Stimulated activated CD4-positive, alpha-beta T cell treated with anti-CD3 and anti-CD28 coated beads, TNF-alpha, amount 100 ng/mL, for 24 hours (primary cell): ENCODE measurements around the gene HERC2.

Source experiments
- DNase-seq, 3 experiments: peaks; one replicate each; pipeline ENCODE4 v3.0.0-alpha.2; 2020; ENCODE audit warnings: low read depth in 3 of 3

Gene HERC2

GRCh38 chr15:28113394-28114113, 208.4 kb downstream of the HERC2 start:
- no peak for DNase-seq

DNA sequence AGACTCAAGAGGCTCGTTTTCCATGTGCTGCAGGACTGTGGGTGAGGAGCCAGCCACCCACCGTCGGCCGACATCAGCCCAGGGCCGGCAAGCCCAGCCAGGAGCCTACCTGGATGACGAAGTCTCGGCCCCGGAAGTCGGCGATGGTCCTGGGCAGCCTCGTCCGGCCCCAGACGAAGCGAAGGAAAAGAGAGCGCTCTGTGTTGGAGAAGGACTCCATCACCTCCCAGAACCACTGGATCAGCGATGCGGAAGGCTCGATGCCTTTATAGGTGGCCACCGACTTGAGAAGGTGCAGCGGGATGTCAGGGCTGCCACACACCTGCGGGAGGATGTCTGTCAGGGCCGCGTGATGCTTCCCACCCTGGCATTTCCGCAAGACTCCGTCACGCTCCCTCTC, 209.0 kb downstream of the HERC2 start:
- no peak for DNase-seq

DNA sequence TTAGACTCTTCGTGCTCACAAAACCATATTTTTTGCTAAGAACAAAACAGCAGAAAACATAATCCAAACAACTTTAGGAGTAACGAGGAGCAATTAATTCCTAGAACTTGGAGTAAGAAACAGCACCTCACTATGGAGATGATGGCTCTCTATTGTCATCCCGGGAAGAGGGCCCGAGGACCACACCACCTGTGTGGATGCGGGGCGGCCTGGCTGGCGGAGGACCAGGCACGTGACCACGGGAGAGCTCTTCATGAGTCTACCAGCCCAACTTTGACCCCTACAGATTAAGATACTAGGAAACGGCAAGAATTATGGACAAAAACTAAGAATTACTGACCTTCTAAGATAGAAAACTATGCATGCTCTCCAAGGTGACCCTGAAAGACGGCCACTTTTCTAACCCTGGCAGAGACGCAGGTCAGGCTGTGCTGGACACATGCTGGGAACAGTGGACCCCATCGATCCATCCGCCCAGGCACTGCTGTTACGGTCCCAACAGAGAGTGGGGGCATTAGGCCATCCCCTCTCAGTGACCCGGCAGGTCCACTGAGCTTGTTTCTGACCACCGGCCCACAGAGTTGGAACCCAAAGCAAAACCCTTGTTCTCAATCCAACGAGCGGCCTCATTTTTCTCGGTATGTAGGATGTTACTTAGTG, 209.7 kb downstream of the HERC2 start:
- no peak for DNase-seq

GRCh38 chr15:28111543-28111942, 210.4 kb downstream of the HERC2 start:
- DNase-seq: no peak

GRCh38 chr15:28110481-28110881, 211.5 kb downstream of the HERC2 start:
- no peak for DNase-seq

GRCh38 chr15:28109626-28110455, 212.1 kb downstream of the HERC2 start:
- DNase-seq: no peak

DNA sequence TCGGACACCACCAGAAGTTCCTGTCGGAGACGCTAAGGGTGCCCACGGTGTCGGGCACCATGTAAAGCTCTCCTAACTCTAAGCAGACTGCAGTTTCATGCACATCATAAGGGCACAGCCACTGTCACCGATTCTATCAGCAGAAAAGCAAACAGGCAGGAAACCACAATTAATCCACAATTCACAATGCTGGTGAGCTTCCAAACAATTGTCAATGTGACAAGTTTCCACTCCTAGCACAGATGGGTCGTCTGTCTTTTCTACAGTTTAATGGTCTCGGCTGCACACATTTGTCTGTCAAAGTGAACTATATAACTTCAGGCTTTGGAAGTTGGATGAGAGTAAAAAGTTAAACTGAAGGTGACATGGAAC, 214.1 kb downstream of the HERC2 start:
- DNase-seq: no peak

- DNase-seq: peak in 1 of 3 experiments; percentile 24
Observed at GRCh38 chr15:28107111-28107903, 214.7 kb downstream of the HERC2 start.

- DNase-seq: peak in 1 of 3 experiments; percentile 21
Observed at GRCh38 chr15:28106294-28107110, 215.5 kb downstream of the HERC2 start.

DNA sequence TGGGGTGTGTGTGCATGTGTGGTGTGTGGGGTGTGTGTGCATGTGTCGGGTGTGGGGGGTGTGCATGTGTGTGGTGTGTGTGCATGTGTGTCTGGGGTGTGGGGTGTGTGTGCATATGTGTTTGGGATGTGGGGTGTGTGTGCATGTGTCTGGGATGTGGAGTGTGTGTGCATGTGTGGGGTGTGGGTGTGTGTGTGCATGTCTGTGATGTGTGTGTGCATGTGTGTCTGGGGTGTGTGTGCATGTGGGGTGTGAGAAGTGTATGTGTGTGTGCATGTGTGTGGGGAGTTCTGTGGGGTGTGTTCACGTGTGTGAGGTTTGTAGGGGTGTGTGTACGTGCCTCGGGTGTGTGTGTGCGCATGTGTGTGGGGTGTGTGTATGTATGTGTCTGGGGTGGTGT, 216.2 kb downstream of the HERC2 start:
- DNase-seq: no peak

GRCh38 chr15:28105224-28105791, 216.7 kb downstream of the HERC2 start:
- DNase-seq: no peak

DNA sequence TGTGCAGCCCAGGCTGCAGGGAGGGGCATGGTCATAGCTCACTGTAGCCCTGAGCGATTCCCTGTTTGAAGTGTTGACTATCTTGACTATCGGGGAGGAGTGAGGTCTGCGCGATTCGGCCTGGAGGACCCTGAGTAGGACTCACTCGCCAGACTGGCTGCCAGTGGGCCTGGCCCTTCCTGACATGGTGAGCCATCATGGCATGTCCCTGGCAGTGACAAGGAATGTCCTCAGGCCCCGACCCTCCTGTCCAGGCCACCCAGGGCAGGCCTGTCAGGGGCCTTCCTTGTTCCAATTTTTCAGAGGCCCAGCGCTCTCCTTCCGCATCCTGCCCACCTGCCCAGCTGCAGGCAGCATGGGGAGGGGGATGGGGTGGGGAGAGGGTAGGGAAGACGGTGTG, 217.7 kb downstream of the HERC2 start:
- DNase-seq: no peak

DNA sequence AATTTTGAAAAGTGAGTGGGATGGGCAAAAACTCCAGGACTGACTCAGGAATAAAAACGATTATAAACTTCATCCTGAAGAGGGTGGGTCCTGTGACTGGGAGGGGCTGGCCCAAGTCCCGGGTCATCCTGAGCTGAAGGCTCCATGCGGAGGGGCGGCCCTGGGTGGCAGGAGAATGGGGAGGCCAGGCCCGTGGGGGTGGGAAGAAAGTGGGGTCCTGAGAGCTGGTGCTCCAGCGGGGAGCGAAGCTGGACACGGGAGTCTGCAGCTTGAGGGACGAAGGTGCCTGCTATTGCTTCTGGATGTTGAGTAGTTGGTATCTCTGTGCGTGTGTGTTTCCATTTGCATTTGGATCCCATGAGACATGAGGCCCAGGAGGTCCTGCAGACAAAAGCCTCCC, 218.1 kb downstream of the HERC2 start:
- no peak for DNase-seq

DNA sequence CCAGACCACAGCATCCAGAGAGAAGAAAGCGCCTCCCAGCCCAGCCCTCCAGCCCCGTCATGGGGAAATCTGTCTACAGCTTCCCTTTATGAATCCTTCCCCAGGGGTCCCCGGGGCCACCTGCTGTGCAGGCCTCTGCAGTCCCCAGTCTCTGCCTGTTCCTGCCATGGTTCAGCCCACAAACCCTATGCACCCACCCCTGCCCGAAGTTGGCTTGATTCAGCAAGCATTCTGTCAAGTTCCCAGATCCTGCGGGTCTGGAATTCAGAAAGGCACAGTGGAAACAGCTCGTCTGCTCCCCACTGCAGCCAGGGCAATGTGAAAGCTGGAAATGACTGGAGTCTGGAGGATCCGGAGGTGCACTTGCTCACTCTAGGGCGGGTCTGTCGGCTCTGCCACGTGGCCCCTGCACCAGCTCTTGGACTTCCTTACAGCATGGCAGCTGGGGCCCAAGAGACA, 220.0 kb downstream of the HERC2 start:
- no peak for DNase-seq

- DNase-seq: no peak
Observed at GRCh38 chr15:28101201-28101600, 220.8 kb downstream of the HERC2 start.

GRCh38 chr15:28100516-28101195, 221.3 kb downstream of the HERC2 start:
- no peak for DNase-seq

- no peak for DNase-seq
Observed at GRCh38 chr15:28099555-28100140, 222.3 kb downstream of the HERC2 start.

DNA sequence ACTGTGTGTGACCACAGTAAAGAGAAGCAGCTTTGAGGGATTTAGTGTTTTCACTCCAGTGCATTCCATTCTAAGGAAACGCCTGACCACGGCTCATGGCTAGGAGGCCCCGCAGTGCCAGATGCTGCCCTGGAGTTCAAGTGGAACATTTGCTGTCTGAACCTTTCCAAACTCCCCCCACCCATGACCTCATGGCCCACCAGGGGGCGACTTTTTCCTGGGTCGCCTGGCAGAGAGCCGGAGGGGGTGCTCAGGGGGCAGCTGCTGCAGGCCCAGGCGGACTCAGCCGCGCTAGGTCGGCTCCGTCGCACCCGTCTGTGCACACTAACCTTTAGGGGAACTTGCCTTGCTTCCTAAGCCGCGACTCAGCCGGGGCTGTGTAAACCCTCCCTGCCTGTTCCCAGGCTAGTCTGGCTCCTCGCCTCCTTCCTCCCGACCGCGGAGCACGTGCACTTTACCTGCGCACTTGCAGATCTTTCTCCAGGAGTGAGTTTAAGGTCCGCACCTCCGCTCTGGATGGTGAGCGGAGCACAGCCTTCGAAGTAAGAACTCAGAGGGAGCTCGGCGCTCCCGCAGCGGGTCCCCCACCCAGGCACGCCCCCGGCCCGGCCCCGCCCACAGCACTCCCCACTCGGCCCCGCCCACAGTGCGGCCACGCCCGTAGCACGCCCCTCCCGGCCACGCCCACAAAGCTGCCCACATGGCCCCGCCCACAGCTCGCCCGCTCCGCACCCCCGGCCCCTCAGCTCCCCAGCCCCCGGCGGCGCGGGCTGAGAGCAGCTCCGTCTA, 223.0 kb downstream of the HERC2 start, which contains the start of gene OCA2:
Gene OCA2 (minus strand): TSS at position 550 of the 789 bp plus-strand sequence. CDS start 17,441 bp downstream, outside the sequence.
- peak in 2 of 3 experiments; percentile 40 to 59 for DNase-seq

GRCh38 chr15:28098360-28098765, 223.6 kb downstream of the HERC2 start:
- no peak for DNase-seq
